ENCODE results near the gene S100Z.

DNA sequence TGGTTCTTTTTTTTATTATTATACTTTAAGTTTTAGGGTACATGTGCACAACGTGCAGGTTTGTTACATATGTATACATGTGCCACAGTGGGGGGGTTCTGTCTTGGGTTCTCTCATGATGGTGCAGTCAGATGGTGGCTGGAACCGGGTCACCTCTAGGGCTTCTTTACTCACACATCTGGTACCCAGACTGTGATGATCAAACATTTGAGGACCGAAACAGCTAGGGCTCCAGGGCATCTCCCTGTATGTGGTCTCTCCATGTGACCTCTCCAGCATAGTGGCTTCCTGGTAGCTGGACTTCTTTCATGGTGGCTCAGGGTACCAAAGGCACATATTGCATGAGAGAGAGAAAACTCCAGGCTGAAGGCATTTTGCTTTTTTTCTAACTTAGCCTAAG lies 93.2 kb downstream of the S100Z start:
- TF ChIP-seq RCOR1 (conservative IDR thresholded peaks at IDR 0.05; ENCODE audit: low read depth, low read length) (no peak), TCF12 (IDR thresholded peaks at IDR 0.05; ENCODE audit: low read depth, low read length) (no peak), TAF1 (IDR thresholded peaks at IDR 0.05; ENCODE audit: borderline replicate concordance, low read depth, low read length) (no peak), FOS (IDR thresholded peaks at IDR 0.05; ENCODE audit: borderline replicate concordance, extremely low read depth, insufficient read length) (no peak), KDM1A (IDR thresholded peaks at IDR 0.05; ENCODE audit: borderline replicate concordance) (no peak), JUND (IDR thresholded peaks at IDR 0.05; ENCODE audit: low read depth, low read length) (no peak), EGR1 (IDR thresholded peaks at IDR 0.05; ENCODE audit: borderline replicate concordance in 1 of 2, low read depth in 2 of 2, low read length in 2 of 2) (no peak)
- TF ChIP-seq, protein P1, sequence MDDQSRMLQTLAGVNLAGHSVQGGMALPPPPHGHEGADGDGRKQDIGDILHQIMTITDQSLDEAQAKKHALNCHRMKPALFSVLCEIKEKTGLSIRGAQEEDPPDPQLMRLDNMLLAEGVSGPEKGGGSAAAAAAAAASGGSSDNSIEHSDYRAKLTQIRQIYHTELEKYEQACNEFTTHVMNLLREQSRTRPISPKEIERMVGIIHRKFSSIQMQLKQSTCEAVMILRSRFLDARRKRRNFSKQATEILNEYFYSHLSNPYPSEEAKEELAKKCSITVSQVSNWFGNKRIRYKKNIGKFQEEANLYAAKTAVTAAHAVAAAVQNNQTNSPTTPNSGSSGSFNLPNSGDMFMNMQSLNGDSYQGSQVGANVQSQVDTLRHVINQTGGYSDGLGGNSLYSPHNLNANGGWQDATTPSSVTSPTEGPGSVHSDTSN (IDR thresholded peaks at IDR 0.05; ENCODE audit: insufficient replicate concordance, low read depth, low read length) = no peak
- TF ChIP-seq, protein P2, sequence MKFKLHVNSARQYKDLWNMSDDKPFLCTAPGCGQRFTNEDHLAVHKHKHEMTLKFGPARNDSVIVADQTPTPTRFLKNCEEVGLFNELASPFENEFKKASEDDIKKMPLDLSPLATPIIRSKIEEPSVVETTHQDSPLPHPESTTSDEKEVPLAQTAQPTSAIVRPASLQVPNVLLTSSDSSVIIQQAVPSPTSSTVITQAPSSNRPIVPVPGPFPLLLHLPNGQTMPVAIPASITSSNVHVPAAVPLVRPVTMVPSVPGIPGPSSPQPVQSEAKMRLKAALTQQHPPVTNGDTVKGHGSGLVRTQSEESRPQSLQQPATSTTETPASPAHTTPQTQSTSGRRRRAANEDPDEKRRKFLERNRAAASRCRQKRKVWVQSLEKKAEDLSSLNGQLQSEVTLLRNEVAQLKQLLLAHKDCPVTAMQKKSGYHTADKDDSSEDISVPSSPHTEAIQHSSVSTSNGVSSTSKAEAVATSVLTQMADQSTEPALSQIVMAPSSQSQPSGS (IDR thresholded peaks at IDR 0.05; ENCODE audit: low read length) = no peak
- TF ChIP-seq, protein P3, sequence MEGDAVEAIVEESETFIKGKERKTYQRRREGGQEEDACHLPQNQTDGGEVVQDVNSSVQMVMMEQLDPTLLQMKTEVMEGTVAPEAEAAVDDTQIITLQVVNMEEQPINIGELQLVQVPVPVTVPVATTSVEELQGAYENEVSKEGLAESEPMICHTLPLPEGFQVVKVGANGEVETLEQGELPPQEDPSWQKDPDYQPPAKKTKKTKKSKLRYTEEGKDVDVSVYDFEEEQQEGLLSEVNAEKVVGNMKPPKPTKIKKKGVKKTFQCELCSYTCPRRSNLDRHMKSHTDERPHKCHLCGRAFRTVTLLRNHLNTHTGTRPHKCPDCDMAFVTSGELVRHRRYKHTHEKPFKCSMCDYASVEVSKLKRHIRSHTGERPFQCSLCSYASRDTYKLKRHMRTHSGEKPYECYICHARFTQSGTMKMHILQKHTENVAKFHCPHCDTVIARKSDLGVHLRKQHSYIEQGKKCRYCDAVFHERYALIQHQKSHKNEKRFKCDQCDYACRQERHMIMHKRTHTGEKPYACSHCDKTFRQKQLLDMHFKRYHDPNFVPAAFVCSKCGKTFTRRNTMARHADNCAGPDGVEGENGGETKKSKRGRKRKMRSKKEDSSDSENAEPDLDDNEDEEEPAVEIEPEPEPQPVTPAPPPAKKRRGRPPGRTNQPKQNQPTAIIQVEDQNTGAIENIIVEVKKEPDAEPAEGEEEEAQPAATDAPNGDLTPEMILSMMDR (IDR thresholded peaks at IDR 0.05 in 2 of 3, conservative IDR thresholded peaks at IDR 0.05 in 1 of 3; ENCODE audit: control insufficient read depth in 2 of 3, extremely low read depth in 1 of 3, insufficient read depth in 1 of 3, low read depth in 3 of 3, low read length in 3 of 3) = no peak
- TF ChIP-seq, protein P4, sequence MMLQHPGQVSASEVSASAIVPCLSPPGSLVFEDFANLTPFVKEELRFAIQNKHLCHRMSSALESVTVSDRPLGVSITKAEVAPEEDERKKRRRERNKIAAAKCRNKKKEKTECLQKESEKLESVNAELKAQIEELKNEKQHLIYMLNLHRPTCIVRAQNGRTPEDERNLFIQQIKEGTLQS (IDR thresholded peaks at IDR 0.05; ENCODE audit: borderline replicate concordance, extremely low read depth, low read depth, low read length) = no peak
